Stimulated activated CD4-positive, alpha-beta T cell treated with anti-CD3 and anti-CD28 coated beads, Interleukin-2, amount 100 ng/mL, for 48 hours (primary cell): Measurements from ENCODE around the gene YY1.
"Not testable (repeated sequence)": the region's sequence is repeated elsewhere in the genome, so short reads cannot be mapped to it uniquely, and the experiment has no call there.

Experiments used
- DNase-seq, 2 donors: peaks; one replicate each; pipeline ENCODE4 v3.0.0-alpha.2; 2020

YY1 gene

DNA sequence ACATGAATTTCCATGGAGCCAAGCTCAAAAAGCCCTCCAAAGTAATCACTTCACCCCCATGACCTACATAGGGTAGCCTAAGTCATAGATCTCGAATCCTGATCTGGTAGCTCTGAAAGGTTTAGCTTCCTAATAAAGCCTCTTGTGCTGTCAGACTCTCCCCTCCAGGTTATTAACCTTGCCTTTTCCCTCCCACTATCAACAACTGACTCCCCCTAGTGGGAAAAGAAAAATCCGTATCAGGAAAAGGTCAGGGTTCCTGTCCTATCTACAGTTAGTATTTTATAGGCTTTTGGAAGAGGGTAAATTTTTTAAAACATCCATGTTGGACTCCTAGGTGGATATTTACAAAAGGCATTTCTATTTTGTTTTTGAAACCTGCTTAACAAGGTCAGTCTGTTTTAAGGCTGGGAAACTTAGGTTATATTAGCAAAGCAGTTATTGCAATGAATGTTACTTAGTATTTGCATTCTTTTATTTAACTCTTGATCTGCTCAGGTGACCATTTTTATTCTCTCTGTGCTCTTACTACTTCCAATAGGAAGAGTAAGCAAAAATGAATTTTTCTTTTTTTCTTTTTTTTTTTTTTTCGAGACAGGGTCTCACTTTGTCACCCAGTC is 8.0 kb downstream of the YY1 start:
- no peak for DNase-seq

DNA sequence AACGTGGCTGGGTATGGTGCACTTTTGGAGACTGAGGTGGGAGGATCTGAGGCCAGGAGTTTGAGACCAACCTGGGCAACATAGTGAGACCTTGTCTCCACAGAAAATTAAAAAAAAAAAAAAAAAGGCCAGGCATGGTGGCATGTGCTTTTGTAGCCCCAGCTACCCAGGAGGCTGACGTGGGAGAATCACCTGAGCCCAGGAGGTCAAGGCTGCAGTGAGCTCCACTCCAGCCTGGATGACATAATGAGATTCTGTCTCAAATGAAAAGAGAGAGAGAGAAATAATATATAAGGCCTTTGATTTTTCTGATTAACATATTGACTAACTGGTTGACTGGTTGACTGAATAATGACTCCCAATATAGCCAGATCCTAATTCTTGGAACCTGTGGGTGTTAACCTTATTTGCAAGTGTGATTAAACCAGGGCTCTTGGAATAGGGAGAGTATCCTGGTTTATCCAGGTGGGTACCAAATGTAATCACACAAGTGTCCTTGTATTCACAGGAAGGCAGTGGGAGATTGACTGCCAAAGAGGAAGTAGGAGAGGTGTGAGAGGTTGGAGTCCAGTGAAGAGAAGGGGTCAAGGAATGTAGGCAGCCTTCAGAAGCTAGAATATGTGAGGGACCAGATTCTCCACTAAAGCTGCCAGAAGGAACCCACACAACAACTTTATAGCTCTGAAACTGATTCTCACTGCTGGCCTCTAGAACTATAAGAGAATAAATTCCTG is 12.0 kb downstream of the YY1 start:
- no peak for DNase-seq

DNA sequence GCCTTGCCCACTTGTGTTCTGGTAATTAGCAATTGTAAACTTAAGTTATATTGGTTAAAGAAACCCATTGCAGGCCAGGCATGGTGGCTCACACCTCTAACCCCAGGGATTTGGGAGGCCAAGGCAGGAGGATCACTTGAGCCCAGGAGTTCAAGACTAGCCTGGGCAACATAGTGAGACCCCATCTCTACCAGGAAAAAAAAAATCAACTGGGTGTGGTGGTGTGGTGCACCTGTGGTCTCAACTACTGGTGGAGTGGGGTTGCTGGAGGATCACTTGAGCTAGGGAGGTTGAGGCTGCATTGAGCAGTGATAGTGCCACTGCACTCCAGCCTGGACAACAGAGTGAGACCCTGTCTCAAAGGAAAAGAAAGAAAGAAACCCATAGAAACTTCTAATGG is 13.7 kb downstream of the YY1 start:
- DNase-seq, result no peak

- no peak for DNase-seq
Measured at GRCh38 chr14:100256339-100256895, 17.5 kb downstream of the YY1 start.

GRCh38 chr14:100261621-100262020 is 22.7 kb downstream of the YY1 start:
- peak in 1 of 2 donors; percentile 21 for DNase-seq

- DNase-seq, result no peak
Measured at GRCh38 chr14:100262545-100262944, 23.6 kb downstream of the YY1 start.

- no peak for DNase-seq
Measured at GRCh38 chr14:100263141-100263540, 24.2 kb downstream of the YY1 start.

GRCh38 chr14:100267990-100268389 is 29.0 kb downstream of the YY1 start:
- DNase-seq, result no peak

DNA sequence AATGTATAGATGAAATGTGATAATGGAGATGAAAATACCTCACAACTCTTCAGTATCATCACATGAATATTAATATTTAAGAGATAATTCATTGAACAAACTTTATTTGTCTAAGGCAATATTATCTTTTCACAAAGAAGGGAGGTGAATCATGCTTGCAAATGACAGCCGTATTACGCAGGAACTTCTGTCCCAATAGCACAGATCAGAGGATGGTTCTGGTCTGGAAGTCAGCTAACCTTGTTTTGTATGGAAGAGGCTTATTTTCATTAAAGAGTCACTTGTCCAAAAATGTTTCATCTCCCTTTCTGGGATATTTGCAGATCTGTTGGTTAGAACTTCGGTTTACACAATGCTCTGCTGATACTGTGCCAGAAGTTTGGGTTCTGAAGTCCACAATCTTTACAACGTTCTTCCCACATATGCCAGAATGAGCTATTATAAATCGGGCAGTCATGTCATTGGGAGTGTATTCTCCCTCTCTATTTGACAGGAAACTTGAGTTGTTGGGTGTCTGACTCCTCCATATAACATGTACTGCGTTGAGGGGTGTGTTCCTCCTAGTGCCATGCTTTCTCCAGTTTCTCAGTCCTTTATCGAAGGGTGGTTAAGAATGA is 29.8 kb downstream of the YY1 start:
- DNase-seq, result no peak

- peak in 1 of 2 donors; percentile 15 for DNase-seq
Measured at GRCh38 chr14:100271247-100271939, 32.4 kb downstream of the YY1 start.

GRCh38 chr14:100274250-100274649 is 35.3 kb downstream of the YY1 start:
- no peak for DNase-seq

DNA sequence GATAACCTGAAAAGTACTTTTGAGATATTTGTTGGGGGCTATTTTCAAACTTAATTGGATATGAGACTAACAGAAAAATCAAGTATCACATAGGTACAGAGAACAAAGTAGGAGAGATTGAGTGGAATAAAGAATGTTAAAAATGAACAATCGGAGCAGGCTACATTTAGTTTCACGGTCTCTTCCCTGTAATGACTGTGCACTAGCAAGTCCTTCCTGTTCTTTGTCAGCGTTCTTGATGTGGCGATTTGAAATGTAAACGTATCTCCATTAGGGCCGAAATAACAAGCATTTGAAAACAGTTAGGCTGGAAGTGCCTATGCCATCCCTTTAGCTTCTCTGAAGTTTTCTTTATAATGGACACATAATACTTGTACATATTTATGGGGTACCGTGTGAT is 36.3 kb downstream of the YY1 start:
- DNase-seq, result no peak

DNA sequence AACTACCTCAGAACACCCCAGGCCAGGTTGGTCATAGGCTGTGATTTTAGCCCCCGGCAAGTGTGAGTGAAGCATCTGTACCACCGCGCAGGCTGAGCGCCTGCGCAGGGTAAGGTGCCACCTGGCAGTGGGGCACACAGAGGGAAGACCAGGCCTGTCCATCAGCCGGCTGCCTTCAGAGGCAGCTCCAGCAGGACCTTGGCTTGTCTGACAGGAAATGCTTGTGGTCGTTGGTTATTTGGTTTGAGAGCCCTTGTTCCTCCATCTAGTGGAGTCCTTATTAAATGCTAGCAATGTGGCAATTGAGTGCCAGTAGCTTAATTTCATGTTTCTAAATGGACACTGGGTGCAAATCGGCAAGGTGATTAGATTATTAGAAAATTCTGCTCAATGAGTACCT is 39.8 kb downstream of the YY1 start:
- DNase-seq, result no peak

DNA sequence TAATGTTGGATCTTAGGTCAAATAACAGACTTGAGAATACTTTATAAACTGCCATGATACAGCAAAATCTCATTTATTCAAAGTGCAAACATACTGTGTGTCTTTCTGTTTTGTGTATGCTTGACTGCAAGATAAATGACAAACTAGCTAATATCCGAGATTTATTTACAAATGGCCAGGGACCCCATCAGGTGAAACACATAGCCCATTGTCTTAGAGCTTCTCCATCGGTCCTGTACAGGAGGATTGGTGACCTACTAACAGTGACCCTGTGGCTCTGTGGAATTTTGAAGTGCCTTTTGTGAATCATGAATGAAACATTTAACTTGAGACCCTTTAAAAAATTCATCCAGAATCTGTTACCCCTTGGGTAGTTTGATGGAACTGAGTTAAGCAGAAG is 40.2 kb downstream of the YY1 start:
- DNase-seq, result no peak

DNA sequence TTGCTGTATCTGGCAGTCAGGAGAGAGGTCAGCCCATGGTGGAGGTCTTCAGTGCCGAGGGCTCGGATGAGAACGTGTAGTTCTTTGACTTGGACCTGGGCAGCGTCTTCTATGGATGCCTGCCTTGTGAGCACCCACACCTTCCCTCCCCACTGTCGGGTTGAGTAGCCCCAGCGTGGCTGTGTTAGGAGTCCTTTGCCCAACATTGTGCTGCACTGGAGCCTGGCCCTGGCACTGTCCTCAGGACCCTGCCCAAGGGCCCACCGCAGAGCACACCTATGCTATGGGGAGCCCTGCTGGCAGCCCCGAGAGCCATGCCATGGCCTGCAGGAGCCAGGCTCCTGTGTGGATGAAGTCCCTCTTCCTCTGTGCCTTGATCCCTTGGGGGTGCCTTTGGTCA is 40.6 kb downstream of the YY1 start:
- no peak for DNase-seq

DNA sequence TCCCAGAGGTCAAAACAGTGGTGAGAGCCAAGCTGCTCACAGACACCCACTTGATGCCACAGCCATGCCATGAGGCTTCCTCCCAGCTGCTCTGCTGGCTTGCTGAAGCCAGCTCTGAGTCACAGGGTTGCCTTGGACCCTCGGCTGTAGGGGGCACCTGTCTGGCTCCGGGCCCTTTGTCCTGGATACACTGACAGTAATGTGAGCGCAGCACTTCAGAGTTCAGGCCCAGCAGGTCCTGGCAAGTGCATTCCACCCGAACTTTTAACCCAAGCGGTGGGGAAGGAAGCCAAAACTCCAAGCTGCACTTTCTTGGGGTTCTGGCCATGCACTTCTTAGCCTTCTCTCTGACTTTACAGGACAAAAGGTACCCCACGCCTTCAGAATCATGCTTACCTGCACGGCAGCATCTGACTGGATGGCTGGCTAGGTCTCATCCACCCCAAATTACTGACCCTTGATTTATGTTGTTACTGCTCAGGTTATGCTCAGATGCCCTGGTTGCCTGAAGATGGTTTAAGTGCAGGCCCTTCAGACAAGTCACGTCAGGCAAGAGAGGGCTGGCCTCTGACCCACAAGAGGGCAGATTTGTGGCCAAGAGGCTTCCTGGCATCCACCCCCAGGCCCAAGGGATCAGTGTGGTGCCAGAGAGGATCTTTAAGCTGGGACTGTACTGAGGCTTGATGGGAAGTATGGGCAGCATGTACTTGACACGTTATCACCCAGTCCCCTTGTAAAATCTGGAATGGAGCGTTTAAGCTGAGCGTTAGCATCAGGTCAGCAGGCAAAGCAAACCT is 42.5 kb downstream of the YY1 start:
- no peak for DNase-seq

DNA sequence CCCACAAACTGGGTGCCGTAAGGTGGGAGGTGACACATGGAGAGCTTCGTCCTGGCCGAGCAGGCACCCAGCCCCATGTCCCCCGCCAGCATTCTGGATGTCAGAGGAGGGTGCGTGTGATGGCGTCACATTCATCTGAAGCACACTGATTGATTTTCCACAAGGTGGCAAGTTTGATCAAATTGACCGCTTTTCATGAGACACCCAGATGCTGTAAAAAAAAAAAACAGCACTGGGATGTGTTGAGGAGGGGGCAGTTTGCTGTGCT is 43.1 kb downstream of the YY1 start:
- DNase-seq, result no peak

GRCh38 chr14:100282766-100283419 is 43.9 kb downstream of the YY1 start:
- no peak for DNase-seq

- not testable (repeated sequence) for DNase-seq
Measured at GRCh38 chr14:100283436-100283835, 44.5 kb downstream of the YY1 start.

DNA sequence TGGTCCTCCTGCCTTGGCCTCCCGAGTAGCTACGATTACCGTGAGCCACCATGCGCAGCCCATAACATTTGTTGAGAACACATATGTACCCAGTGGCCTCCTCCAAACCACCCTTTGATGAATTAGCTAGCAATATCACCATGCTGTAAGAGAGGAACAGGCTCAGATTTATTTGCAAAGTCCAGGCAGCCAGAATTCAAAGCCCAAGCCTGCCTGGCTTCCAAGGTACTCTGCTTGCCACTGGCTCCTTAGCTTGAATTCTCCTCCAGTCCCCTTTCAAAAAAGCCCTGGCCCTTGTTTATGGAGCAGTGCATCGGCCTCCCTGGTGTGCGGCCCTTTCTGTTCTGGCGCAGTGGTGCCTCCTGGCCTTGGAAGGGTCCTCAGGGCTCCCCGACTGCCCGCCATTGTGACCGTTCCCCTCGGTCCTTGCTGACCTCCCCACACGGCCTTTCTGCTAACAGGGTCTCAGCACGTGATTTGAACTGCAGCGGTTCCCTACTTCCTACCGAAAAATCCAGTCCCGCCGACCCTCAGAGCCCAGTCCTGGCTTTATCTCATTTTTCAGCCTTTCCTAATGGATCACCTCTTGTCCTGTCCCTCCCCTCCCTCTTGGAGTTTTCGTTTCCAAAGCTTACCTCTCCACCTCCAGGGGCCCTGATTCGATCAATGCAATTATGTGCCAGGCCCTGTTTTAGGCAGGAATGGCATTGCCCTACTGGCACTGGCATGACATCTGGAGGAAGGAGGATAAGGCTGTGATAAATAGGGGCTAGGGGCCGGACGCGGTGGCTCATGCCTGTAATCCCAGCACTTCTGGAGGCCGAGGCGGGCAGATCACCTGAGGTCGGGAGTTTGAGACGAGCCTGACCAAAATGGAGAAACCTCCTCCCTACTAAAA is 45.3 kb downstream of the YY1 start:
- no peak for DNase-seq
